Upper lobe of left lung (tissue), 6 donors: Measurements from ENCODE around the gene ACADL. TPM values are rescaled to one million over a fixed set of nuclear protein-coding genes. Genes with fewer than 3 reads are reported as not detected.

Source experiments
- ATAC-seq, 2 donors: fragments of 200-7000 bp; cut with Tn5 transposase; one replicate each; pipeline ENCODE4 v1.9.1; 2022; ENCODE audit warnings: mild to moderate bottlenecking in 2 of 2, moderate library complexity in 2 of 2; ENCODE audit not compliant: low FRiP score in 2 of 2
- DNase-seq, 2 donors: peaks; one replicate each; pipeline ENCODE4 v3.0.0-alpha.2; 2019 to 2020
- H3K27ac ChIP-seq, 4 donors: fragments of 200-600 bp; sonication (generic); one replicate each; pipeline ENCODE4 v1.5.1; 2016 to 2019
- H3K27me3 ChIP-seq, 4 donors: fragments of 200-600 bp; sonication (generic); one replicate each; pipeline ENCODE4 v1.5.1; 2017 to 2019
- H3K36me3 ChIP-seq, 4 donors: fragments of 200-600 bp; sonication (generic); one replicate each; pipeline ENCODE4 v1.5.1; 2016 to 2019
- H3K4me1 ChIP-seq, 4 donors: fragments of 200-600 bp; sonication (generic); one replicate each; pipeline ENCODE4 v1.5.1; 2018 to 2019
- H3K4me3 ChIP-seq, 4 donors: fragments of 200-600 bp; sonication (generic); one replicate each; pipeline ENCODE4 v1.5.1; 2017 to 2019; ENCODE audit warnings: mild to moderate bottlenecking in 2 of 4, moderate library complexity in 1 of 4
- H3K9me3 ChIP-seq, 4 donors: fragments of 200-600 bp; sonication (generic); one replicate each; pipeline ENCODE4 v1.5.1; 2018 to 2019
- CTCF ChIP-seq, 6 experiments: fragments of 450-650 bp in 4 of 6; fragments of 200-600 bp in 2 of 6; sonication (generic) in 2 of 6; IDR thresholded peaks; one replicate each; pipeline ENCODE4 v1.5.1; 2016 to 2019; ENCODE audit warnings: antibody characterized with exemption in 6 of 6
- EP300 ChIP-seq, 4 donors: sonication (generic); formaldehyde crosslinking; IDR thresholded peaks; one replicate each; pipeline ENCODE4 v1.5.1; 2017; ENCODE audit warnings: antibody characterized with exemption in 4 of 4, control low read depth in 2 of 4
- POLR2A ChIP-seq, 4 donors: fragments of 450-650 bp; IDR thresholded peaks; one replicate each; pipeline ENCODE4 v1.5.1; 2016 to 2017; ENCODE audit warnings: antibody characterized with exemption in 4 of 4, mild to moderate bottlenecking in 2 of 4
- POLR2AphosphoS5 ChIP-seq, 2 donors: sonication (generic); formaldehyde crosslinking; IDR thresholded peaks; one replicate each; pipeline ENCODE4 v1.5.1; 2017; ENCODE audit warnings: antibody characterized with exemption in 2 of 2
- WGBS, 2 donors: methylation state at CpG; one replicate each; pipeline ENCODE4 v1.1.5; 2017 to 2018; 5-methylcytosine and 5-hydroxymethylcytosine counted together
- total RNA-seq, 6 donors: library from RNA; depleted of rRNA in 4 of 6; stranded (reverse); fragments of >200 nt in 4 of 6; gene quantifications; one replicate each; pipeline versions ENCODE4 v1.1.0 to v1.2.1, GENCODE V29; 2016 to 2021
- donor health status: DM: no; HTN: no; CAD: no; lungs with moderate emphysema.
- donor health status: DM: no; HTN: yes; CAD: no; lungs with severe emphysema.

The ACADL gene
- total RNA-seq, 6 donors from 2014 or later, result 20.1 to 131 (median 55.2) TPM

GRCh38 chr2:210172219-210172575, 53.0 kb downstream of the ACADL start:
- DNase-seq, result no peak
- Histone ChIP-seq H3K36me3 (no peaks in the 10 kb centered on the region), H3K4me3 (peak overlapping the region; percentile 64 to 91 (median 90)), H3K27me3 (no peaks in the 10 kb centered on the region), H3K4me1 (peaks cover 10 to 30% (median 24%) of the 10 kb centered on the region in 4 donors), H3K9me3 (no peaks in the 10 kb centered on the region), H3K27ac (peak overlapping the region; percentile 87 to 100 (median 100))
- TF ChIP-seq POLR2A (IDR thresholded peaks at IDR 0.05), result no peak
- WGBS, 2 donors, result 12 to 13% methylated on average over 8 of the region's 8 CpGs
- no peak for ATAC-seq

- H3K4me3 ChIP-seq, result peak within 1 kb of the TSS; percentile 76 to 91 (median 90)
- peaks cover 16 to 34% (median 30%) of the 10 kb centered on the region in 4 donors for H3K4me1 ChIP-seq
- H3K9me3 ChIP-seq, result no peaks in the 10 kb centered on the region
- H3K27me3 ChIP-seq, result no peaks in the 10 kb centered on the region
- peak within 1 kb of the TSS; percentile 99 to 100 (median 100) for H3K27ac ChIP-seq
- ATAC-seq, result peak; percentile 96 to 98
- H3K36me3 ChIP-seq, result no peaks in the 10 kb centered on the region
- peak in 1 of 4 donors; percentile 66 for TF ChIP-seq EP300 (IDR thresholded peaks at IDR 0.05)
- TF ChIP-seq CTCF (IDR thresholded peaks at IDR 0.05), result no peak
- TF ChIP-seq POLR2A (IDR thresholded peaks at IDR 0.05), result peak in 2 of 4 donors; percentile 38 to 93
- peak; percentile 85 to 95 for TF ChIP-seq POLR2AphosphoS5 (IDR thresholded peaks at IDR 0.05)
- whole genome bisulfite sequencing, 2 donors, result 0 to 1% methylated on average over 40 to 42 of the region's 67 CpGs
- DNase-seq, result peak; percentile 99 to 100
These were observed 53.7 kb downstream of the ACADL start, which contains the start of gene KANSL1L for GRCh38 chr2:210171309-210172218. Gene KANSL1L, minus strand, starts transcription at chr2:210171409. Its CDS starts 16,827 bp downstream, at chr2:210154582.

GRCh38 chr2:210170446-210171303, 54.6 kb downstream of the ACADL start:
- Histone ChIP-seq H3K4me1 (peaks cover 20 to 38% (median 37%) of the 10 kb centered on the region in 4 donors), H3K36me3 (no peaks in the 10 kb centered on the region), H3K4me3 (peak overlapping the region; percentile 76 to 91 (median 90)), H3K9me3 (no peaks in the 10 kb centered on the region), H3K27ac (peak overlapping the region; percentile 99 to 100 (median 100)), H3K27me3 (no peaks in the 10 kb centered on the region)
- 0% methylated on average over 17 to 20 of the region's 64 CpGs for WGBS, 2 donors
- DNase-seq (peak; percentile 94 to 96), ATAC-seq (peak; percentile 90 to 94)
- TF ChIP-seq POLR2AphosphoS5 (IDR thresholded peaks at IDR 0.05) (peak; percentile 86 to 94), POLR2A (IDR thresholded peaks at IDR 0.05) (peak; percentile 14 to 93 (median 52)), EP300 (IDR thresholded peaks at IDR 0.05) (peak in 1 of 4 donors; percentile 62), CTCF (IDR thresholded peaks at IDR 0.05) (peak in 2 of 6 experiments; percentile 5 to 10)

GRCh38 chr2:210170196-210170445, 55.1 kb downstream of the ACADL start:
- Histone ChIP-seq H3K36me3 (no peaks in the 10 kb centered on the region), H3K27ac (peak overlapping the region; percentile 99 to 100 (median 100)), H3K4me1 (peaks cover 20 to 39% (median 37%) of the 10 kb centered on the region in 4 donors), H3K27me3 (no peaks in the 10 kb centered on the region), H3K9me3 (no peaks in the 10 kb centered on the region), H3K4me3 (peak overlapping the region; percentile 76 to 91 (median 90))
- WGBS, 2 donors, result 0% methylated on average over 6 of the region's 6 CpGs
- DNase-seq (no peak), ATAC-seq (no peak)
- TF ChIP-seq POLR2A (IDR thresholded peaks at IDR 0.05) (peak in 1 of 4 donors; percentile 32), CTCF (IDR thresholded peaks at IDR 0.05) (no peak)
